DMS53 treated with DMSO at 0.1 percent for 48 hours (cell line): ENCODE results near the gene FOXI2.

Experiments used
- DNase-seq: peaks from one replicate; lab custom pipeline; 2025; ENCODE audit not compliant: unreplicated experiment; lab: John Stamatoyannopoulos, UW

Gene FOXI2

DNA sequence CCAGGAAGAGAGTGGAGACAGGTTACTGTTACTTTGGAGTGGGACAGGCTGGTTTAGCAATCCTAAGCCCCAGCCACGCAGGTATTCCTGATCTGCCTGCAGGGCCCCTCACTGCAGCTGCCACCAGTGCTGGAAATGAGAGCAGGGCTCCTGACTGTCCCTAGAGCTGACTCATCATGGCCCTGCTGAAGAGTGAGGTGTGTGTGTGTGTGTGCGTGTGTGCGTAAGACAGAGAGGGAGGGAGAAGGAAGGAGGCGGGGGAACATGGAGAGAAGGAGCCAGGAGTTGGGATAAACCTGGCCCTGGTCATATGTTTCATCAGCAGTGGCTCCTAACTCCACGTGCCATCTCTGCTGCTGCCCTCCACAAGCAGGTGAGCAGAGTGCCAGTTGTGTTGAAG, 3.6 kb downstream of the FOXI2 start:
- DNase-seq: no peak

DNA sequence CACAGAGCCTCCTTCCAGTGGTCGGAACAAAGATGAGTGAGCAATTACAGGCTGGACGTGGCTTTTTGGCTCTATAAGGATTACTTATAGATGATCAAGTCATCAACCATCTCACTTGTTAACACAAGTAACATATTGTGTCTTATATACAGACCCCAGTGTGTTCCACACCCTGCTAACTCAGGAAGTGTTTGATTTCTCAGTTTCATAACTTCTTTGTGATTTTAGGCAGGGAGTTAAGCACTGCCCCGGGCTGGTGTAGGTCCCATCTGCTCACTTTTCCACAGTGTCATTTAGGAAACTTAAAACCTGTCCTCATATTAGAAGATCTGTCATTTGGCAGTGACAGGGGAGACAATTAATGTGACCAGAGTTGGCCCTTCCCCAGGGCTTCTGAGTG, 6.2 kb downstream of the FOXI2 start:
- no peak for DNase-seq

DNA sequence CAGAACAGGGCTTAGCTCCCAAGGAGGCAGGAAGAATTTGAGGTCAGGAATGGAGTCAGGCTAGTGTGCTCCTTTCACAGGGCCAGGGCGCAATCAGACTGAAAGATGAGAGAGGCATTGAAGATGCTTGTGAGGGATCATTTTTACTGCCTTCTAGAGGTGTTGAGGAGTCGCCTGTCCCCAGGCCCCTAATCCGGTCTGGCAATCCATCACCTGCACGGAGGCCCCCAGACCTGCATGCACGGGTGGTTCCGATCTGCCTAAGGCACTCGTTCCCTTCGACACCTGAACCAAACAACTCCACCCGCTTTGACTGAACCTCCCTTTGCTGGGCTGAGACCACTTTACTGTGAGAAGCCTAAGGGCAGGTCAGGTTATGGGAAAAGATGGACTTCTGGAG, 8.0 kb downstream of the FOXI2 start:
- no peak for DNase-seq

DNA sequence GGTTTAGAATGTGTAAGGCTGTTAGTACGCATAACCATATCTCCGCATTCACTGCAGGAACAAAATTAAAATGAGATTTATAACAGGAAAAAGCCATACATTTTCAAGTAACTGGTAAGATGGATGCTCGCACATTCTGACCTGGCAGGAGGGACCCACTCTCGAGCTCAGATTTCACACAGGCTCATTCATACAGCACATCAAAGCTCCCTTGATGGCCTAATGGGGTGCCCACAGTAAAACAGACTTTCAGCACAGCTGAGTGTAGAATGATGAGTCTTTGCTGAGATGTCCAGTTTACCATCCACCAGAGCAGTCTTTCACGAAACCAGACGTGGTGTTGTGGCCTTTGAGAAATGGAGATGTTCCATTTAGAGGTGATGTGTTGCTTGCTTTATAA, 8.9 kb downstream of the FOXI2 start:
- no peak for DNase-seq

DNA sequence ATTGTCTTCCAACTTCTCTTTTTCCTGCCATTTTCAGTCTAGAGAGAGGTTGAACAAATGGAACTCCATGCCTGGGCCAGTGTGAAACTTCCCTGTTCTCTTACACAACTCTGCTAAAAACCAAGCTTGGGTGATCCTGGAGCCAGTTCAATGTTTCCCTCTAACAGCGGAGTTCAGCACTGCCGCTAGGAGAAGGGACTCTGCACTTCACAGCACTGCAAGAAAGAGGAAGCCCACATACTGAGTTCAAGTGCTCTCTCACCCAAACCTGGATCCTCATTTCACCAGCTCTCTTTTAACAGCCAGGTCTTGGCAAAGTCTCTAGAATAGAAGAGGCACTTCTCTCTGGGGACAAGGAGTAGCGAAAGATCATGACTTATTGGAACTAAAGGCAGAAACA, 18.8 kb downstream of the FOXI2 start:
- DNase-seq: no peak

DNA sequence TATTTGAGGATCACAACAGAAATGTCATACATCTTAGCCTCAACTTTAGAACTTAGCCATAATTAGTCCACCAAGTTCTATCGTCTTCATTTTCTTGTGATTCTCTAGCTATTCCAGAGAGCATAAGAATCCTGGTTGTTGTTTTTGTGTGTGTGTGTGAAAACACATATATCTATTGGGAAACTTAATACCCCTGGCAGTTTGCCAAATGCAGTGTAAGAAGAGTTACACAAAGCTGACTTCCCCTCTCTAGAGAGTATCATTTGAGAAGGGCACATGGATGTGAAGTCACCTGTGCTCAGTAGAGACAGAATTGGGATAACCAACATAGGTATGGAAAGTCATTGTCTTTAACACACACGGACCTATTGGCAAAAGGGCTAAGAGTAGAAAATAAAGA, 19.3 kb downstream of the FOXI2 start:
- no peak for DNase-seq

DNA sequence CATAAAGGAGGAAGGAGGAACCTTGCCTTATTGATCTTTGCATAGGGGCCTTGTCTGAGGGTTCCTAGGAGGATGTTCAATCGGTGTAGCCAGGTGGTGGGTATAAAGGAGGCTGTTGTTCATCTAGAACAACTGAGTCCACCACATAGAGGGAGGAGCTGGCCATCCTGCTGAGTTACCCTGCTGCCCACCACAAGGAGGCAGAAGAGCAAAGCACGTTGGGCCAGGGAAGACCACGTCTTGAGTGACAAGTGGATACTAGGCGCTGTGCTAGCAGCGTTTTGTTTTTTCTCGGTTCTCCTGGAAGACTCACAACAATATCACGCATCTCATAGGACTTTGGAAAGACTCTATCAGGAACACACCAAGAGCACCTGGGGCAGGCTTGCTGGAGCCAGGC, 20.0 kb downstream of the FOXI2 start:
- no peak for DNase-seq

DNA sequence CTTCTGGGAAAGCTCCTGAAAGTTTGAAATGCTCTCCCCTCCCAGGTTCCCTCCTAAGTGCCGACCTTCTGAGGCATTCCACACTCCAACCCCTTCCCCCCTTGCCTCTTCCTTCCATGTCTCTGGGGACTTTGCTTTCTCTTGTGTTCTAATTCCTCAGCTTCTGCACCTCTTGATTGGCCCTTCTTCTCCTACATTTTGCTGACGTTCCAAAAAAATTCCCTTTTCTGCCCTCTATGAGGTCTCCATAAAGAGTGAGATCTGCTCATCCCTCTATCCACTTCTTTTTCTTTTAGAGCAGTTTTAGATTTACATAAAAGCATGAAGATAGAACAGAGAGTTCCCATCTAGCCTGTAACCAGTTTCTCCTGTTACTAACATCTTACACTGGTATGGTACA, 22.3 kb downstream of the FOXI2 start:
- no peak for DNase-seq

DNA sequence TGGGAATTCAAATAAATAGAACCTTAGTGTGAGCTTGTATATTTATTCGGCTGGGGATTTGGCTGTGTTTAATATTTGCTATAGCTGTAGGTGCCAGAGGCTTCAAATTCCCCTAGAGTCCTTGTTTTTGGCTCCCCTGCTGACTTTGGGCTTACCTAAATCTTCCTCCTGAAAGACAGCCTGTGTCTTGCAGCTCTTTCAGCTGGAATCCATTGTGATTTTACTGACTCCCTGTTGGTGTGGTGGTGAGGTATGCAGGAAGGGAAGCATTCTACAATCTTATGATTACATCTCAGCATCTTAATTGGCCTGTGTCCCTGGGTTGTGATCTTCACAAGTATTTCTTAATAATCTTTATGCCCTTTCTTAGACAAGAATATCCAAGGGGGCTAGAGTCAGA, 25.9 kb downstream of the FOXI2 start:
- no peak for DNase-seq

DNA sequence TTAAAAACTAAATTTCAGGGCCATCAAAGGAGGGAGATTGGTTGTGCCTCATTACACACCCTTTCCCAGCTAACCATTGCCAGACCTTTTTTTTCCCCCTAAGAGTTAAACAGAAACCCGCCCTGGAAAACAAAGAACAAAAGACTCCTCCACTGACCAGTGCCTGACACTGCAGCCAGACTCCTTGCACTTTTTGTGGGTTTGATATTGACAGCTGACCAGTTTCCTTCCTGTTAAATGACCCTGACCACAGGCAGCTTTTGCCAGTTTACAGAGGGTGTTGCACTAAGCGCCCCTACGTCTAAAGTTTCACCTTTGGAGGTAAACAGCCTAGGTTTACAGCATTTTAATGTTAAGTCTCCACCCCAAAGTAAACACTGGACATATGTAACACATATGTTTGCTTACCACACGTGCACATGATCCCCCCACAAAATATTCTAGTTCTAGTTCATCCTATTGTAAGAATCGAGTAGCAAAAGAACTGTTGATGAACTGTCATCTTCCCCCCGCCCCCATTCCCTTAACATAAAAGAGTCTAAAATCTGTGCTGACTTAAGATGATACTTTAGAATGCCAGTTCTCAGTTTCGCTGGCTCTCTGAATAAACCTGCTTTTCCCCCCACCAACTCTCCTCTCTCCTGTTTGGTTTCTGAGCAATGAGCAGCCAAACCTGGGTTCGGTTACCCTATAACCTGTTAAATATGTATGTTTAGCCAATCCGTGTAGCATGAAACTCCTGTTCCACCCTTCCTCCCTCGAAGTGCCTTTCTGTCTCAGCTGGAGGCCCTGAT, 38.0 kb downstream of the FOXI2 start:
- DNase-seq: no peak

DNA sequence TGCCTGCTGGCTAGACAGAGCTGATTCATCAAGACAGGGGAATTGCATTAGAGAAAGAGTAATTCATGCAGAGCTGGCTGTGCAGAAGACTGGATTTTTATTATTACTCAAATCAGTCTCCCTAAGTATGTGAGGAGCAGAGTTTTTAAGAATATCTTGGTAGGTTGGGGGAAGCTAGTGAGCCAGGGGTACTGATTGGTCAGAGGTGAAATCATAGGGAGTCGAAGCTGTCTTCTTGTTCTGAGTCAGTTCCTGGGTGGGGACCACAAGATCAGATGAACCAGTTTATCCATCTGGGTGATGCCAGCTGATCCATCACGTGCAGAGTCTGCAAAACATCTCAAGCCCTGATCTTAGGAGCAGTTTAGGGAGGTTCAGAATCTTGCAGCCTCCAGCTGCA, 39.8 kb downstream of the FOXI2 start:
- DNase-seq: no peak

DNA sequence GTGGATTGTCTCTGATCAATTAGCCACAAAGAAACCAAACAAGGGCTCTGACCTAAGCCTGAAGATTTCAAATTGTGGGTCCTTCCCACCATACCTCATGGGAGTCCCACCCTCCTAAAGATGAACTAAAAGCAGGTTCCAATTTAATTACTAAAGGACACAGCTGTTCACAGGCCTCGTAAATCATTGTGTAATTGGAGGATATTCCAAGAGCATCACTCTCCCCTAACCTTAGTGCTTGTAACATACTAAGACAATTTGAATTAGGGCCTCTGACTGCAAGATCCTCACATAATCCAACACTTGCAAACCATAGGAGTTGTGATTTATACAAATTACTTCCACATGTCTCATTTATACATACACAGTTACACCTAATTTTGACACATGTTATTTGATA, 44.4 kb downstream of the FOXI2 start:
- DNase-seq: no peak

DNA sequence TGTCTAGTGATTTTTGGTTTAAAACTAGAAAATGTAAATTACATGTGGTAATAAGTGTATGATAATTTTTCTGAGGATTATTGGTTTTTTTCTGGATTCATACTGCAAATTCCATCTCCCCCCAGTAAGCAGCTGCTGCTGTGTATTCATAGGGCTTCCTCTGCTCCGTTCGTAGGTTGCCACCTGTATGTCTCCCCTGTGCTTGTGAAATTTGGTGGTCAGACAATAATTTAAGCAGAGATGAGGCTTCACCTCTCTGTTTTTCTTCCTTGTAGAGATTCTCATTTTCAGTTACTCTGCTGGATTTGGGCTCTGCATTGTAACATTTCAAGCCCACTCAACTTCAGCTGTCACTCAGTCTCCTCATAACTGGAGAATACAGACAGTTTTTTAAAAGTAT, 50.9 kb downstream of the FOXI2 start:
- DNase-seq: no peak

DNA sequence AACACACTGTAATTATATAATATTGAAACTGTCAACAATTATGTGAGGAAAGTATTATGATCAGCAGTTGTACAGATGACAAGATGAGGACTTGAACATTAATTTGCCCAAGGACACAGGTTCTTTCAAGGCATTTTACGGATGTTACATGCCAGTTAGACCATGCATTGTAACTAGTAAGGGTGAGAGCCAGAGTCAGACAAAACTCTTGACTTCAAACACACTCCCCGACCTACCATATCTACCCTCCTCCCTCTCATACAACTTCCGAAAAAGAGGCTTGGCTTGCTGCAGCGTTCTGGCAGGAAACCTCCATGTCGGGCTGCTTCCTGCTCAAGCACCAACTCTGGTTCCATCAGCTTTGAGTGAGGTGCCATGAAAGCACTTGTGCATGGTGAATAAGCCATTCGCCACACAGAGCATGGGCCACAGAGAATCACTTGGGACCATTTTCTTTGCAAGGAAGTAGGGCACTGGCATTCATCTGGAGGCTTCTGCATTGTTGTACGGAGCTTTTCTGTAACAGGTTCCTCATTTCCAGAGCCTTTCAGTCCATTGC, 53.2 kb downstream of the FOXI2 start:
- DNase-seq: no peak
